Colon (tissue), 2 donors: ENCODE results near the gene PTEN.
"Not testable (repeated sequence)": the region's sequence is repeated elsewhere in the genome, so short reads cannot be mapped to it uniquely, and the experiment has no call there.

Experiments used
- FAIRE-seq: peaks from 2 replicates; lab custom pipeline; 2012; peaks lifted over from hg19 to GRCh38; lab: Jason Lieb, UNC
- donor health status: control.
- donor health status: control.

Gene PTEN

GRCh38 chr10:87863053-87863943 lies at the start of gene PTEN, which contains the start of gene KLLN:
Gene PTEN (plus strand): TSS chr10:87863625. CDS start chr10:87864470, 845 bp downstream.
Gene KLLN (minus strand): TSS chr10:87863533. CDS start chr10:87862487, 1,046 bp downstream.
- FAIRE-seq, result no peak

GRCh38 chr10:87816163-87816897 lies 47.1 kb upstream of the PTEN start:
- FAIRE-seq, result peak; percentile 5

- FAIRE-seq, result peak; percentile 28
Observed at GRCh38 chr10:87816898-87817608, 46.4 kb upstream of the PTEN start.

GRCh38 chr10:87817609-87818504 lies 45.6 kb upstream of the PTEN start, which contains the start of gene ATAD1:
Gene ATAD1 (minus strand): TSS chr10:87818226. CDS start chr10:87814599, 3,627 bp downstream.
- peak; percentile 21 for FAIRE-seq

- FAIRE-seq, result no peak
Observed at GRCh38 chr10:87818505-87819288, 44.7 kb upstream of the PTEN start.

DNA sequence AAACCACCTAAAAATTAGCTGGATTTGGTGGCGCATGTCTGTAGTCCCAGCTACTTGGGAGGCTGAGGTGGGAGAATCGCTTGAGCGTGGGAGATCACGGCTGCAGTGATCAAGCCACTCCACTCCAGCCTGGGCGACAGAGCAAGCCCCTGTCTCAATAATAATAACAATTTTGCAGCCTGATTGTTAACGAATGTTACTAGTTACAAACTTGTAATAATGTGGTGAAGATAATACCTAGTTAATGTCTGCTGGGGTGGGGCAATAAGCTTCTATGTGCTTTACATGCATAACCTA lies 44.2 kb upstream of the PTEN start:
- FAIRE-seq, result no peak

GRCh38 chr10:87826653-87827052 lies 36.8 kb upstream of the PTEN start:
- no peak for FAIRE-seq

DNA sequence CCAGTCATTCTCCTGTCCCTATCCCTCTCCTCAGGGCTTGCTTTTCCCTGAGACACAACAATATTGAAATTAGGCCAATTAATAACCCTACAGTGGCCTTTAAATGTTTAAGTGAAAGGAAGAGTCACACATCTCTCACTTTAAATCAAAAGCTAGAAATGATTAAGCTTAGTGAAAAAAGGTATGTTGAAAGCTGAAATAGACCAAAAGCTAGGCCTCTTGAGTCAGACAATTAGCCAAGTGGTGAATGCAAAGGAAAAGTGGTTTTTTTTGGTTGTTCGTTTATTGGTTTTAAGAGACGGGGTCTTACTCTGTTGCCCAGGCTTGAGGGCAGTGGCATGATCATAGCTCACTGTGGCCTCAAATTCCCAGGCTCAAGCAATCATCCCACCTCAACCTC lies 35.7 kb upstream of the PTEN start:
- FAIRE-seq, result no peak

GRCh38 chr10:87829051-87829450 lies 34.4 kb upstream of the PTEN start:
- not testable (repeated sequence) for FAIRE-seq

GRCh38 chr10:87829986-87830729 lies 33.3 kb upstream of the PTEN start:
- FAIRE-seq, result no peak

- FAIRE-seq, result no peak
Observed at GRCh38 chr10:87836098-87836497, 27.3 kb upstream of the PTEN start.

DNA sequence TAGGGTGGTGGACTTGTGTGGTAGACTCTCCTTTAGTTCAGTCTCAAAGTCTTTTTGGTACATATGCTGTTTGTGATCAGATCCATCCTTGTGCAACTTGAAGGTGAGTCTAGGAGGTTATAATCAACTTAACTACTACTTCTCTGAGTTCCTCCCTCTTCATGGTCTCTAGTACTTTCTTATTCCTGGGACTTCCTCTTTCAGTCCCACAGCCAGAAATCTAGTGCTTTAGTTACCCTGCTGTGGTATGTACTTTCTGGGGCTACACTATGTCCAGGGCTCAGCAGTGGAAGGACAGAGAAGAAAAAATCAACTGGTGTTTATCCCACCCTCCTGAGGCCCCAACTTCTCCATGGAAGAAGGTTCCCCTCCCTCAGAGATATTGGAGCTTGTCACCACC lies 26.0 kb upstream of the PTEN start:
- FAIRE-seq, result no peak

GRCh38 chr10:87838650-87839049 lies 24.8 kb upstream of the PTEN start:
- FAIRE-seq, result no peak

DNA sequence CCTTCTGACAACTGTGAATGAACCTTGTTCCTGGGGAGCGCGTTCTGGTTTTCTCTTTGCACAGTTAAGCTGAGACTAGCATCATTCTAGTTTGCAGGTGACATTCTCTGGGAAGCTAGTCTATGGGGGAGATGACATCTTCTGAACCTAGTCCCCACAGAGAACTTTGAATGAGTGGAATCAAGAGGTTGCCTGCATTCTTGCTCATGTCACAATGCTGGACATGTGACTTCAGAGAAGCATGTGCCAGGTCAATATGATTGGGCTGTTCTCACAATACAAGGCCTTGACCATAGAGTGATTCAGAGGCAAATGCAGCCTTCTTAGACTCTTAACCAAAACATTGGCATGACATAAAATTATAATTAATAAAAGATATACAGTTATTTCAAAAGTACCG lies 22.2 kb upstream of the PTEN start:
- no peak for FAIRE-seq

GRCh38 chr10:87842220-87842641 lies 21.2 kb upstream of the PTEN start:
- FAIRE-seq, result peak; percentile 82

DNA sequence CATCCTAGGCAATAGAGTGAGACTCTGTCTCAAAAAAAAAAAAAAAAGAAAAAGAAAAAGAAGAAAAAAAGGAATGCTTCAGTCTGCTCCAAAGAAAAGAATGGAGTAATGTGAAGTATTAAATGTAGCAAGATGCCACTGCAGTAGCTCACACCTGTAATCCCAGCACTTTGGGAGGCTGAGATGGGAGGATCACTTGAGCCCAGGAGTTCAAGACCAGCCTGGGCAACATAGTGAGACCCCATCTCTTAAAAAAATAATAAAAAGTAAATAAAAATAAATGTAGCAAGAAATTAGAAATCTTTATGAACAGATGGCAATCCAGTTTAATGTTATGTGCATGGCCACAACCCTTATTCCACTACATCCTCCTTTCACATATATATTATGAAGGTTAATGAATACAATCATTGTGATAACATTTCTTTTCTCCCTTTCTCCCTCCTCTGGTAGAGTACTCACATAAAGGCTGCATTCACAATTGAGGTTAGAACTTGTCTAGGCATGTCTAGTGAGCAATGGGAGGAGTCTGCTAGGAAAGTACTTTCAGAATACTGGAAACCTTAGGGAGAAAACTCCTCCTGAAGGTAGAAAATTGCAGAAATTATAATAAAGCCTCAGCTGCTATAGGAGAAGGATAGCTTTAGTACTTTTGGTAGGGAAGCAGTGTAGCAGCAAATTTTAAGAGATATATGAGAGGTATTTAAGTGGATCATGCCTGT lies 20.5 kb upstream of the PTEN start:
- FAIRE-seq, result no peak

DNA sequence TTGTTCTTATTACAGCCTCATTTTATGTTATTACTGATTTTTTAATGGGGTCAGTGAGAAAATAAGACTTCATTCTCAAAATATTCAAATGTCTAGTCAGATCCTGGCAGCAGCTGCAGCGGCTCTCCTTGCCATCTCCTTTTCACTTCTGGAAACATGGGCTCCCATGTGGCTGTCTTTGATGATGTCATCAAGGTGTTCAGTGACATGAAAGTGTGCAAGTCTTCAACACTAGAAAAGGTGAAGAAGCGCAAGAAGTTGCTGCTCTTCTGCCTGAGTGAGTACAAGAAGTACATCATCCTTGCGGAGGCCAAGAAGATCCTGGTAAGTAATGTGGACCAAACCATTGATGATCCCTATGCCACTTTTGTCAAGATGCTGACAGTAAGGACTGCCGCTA lies 19.7 kb upstream of the PTEN start:
- no peak for FAIRE-seq

DNA sequence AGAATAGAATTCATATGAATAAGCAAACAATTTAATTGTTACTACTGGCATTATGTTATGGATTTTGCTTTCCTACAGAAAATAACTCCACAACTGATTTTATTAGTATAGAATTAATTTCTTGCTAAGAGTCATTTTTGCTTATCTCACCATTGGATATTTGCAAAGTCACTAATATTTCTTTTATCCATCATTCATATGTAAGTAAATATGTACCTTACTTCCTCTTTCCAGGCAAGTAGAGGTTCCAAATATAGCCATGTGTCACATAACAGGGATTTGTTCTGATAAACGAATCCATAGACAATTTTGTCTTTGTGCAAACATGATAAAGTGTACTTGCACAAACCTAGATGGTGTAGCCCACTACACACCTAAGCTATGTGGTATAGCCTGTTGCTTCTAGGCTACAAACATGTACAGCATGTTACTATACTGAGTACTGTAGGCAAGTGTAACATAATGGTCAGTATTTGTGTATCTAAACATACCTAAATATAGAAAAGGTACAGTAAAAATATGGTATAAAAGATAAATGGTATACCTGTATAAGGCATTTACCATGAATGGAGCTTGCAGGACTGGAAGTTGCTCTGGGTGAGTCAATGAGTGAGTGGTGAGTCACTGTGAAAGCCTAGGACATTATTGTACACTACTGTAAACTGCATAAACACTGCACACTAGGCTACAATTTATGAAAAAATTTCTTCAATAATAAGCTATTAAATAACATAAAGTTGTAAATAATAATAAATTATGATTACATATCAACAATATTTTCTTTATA lies 18.4 kb upstream of the PTEN start:
- peak; percentile 31 for FAIRE-seq

GRCh38 chr10:87845624-87845998 lies 17.8 kb upstream of the PTEN start:
- no peak for FAIRE-seq
